ENCODE results near the gene PSMG3.

PSMG3 gene

GRCh38 chr7:1547777-1548437 is 21.9 kb downstream of the PSMG3 start:
- H3K4me3 ChIP-seq (ENCODE audit: low read depth, low read length) = no peak overlapping the region
- ChIA-PET CTCF (no interaction called here), POLR2A (no interaction called here)
- no peak for DNase-seq (ENCODE audit: low read depth, low spot score)
- TF ChIP-seq CTCF (IDR thresholded peaks at IDR 0.05; ENCODE audit: insufficient read depth, low read length, missing control alignments) = no peak

- ChIA-PET POLR2A (no interaction called here), CTCF (no interaction called here)
- no peak overlapping the region for H3K4me3 ChIP-seq (ENCODE audit: low read depth, low read length)
- TF ChIP-seq CTCF (IDR thresholded peaks at IDR 0.05; ENCODE audit: insufficient read depth, low read length, missing control alignments) = no peak
- DNase-seq (ENCODE audit: low read depth, low spot score) = no peak
Measured at GRCh38 chr7:1546909-1547776, 22.7 kb downstream of the PSMG3 start.

- H3K4me3 ChIP-seq (ENCODE audit: low read depth, low read length) = no peak overlapping the region
- no peak for TF ChIP-seq CTCF (IDR thresholded peaks at IDR 0.05; ENCODE audit: insufficient read depth, low read length, missing control alignments)
- no peak for DNase-seq (ENCODE audit: low read depth, low spot score)
- CTCF ChIA-PET = no interaction called here
- POLR2A ChIA-PET = no interaction called here
Measured at GRCh38 chr7:1546274-1546908, 23.4 kb downstream of the PSMG3 start.

GRCh38 chr7:1545417-1546246 is 24.2 kb downstream of the PSMG3 start:
- TF ChIP-seq CTCF (IDR thresholded peaks at IDR 0.05; ENCODE audit: insufficient read depth, low read length, missing control alignments) = no peak
- POLR2A ChIA-PET = no interaction called here
- H3K4me3 ChIP-seq (ENCODE audit: low read depth, low read length) = no peak overlapping the region
- DNase-seq (ENCODE audit: low read depth, low spot score) = no peak
- CTCF ChIA-PET = no interaction called here

- CTCF ChIA-PET = no interaction called here
- no peak for TF ChIP-seq CTCF (IDR thresholded peaks at IDR 0.05; ENCODE audit: insufficient read depth, low read length, missing control alignments)
- POLR2A ChIA-PET = no interaction called here
- no peak overlapping the region for H3K4me3 ChIP-seq (ENCODE audit: low read depth, low read length)
- DNase-seq (ENCODE audit: low read depth, low spot score) = no peak
Measured at GRCh38 chr7:1544896-1545416, 24.9 kb downstream of the PSMG3 start.
